GM12865 (cell line): ENCODE data around the gene CELF4.

ENCODE experiments used
- DNase-seq: peaks from one replicate; pipeline ENCODE4 v3.0.0; 2010; ENCODE audit warnings: low read depth
- H3K4me3 ChIP-seq: 2 replicates; pipeline ENCODE4 v1.5.1; 2011; ENCODE audit warnings: mild to moderate bottlenecking, low read depth, low read length, control low read depth
- TF ChIP-seq, protein P1 (sequence below): IDR thresholded peaks from 2 replicates; pipeline ENCODE4 v1.5.1; 2011; ENCODE audit warnings: low read length, control low read depth, low read depth, inconsistent platforms; ENCODE audit not compliant: insufficient read depth; ENCODE audit errors: missing control alignments

Gene CELF4

DNA sequence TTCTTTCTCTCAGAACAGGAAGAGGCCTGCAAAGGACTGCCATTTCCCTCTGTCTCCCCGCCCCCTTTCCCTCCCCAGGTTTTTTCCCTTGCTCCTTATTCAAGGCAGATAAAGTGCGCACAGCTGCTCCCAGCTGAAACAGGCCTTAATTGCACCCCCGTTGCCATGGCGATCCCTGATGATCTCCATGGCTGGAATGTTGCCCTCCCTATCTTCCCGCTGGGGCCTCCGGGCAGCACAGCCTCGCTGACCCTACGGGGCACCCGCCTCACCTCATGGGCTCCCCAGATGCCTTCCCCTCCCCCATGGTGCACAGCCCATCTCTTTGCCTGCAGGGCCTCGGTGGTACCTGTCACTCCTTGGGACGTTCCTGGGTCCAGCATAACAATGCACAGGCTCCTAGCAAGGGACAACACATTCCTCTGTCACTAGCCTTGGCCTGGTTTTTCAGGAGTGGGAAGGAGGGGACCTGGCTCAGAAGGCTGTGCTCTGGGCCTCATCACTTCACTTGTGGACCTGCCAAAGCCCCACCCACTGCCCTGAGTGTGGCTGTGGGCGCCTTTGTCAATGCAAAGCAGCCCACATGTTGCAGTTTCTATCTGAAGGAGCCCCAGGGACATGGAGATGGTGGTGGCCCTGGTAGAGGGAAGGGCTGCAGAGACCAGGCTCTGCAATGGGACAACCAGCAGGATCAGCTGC lies 115.0 kb downstream of the CELF4 start:
- no peak for DNase-seq
- TF ChIP-seq, protein P1, sequence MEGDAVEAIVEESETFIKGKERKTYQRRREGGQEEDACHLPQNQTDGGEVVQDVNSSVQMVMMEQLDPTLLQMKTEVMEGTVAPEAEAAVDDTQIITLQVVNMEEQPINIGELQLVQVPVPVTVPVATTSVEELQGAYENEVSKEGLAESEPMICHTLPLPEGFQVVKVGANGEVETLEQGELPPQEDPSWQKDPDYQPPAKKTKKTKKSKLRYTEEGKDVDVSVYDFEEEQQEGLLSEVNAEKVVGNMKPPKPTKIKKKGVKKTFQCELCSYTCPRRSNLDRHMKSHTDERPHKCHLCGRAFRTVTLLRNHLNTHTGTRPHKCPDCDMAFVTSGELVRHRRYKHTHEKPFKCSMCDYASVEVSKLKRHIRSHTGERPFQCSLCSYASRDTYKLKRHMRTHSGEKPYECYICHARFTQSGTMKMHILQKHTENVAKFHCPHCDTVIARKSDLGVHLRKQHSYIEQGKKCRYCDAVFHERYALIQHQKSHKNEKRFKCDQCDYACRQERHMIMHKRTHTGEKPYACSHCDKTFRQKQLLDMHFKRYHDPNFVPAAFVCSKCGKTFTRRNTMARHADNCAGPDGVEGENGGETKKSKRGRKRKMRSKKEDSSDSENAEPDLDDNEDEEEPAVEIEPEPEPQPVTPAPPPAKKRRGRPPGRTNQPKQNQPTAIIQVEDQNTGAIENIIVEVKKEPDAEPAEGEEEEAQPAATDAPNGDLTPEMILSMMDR, result no peak
- H3K4me3 ChIP-seq, result no peak overlapping the region

DNA sequence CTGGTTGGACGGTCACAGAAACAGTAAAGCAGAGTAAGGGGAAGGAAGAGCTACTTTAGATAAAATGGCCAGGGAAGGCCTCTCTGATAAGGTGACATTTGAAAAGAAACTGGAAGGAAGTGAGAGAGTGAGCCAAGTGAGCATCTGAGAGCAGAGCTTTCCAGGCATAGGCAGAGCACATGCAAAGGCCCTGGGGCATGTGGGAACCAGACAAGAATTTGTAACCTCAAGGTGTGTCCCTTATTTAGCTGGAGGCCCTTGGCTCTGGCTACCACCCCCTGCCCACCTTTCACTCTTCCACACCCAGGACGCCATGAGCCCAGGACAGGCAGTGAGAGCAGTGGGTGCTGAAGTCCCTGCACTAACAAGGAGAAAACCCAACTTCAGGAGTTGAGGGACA lies 116.0 kb downstream of the CELF4 start:
- TF ChIP-seq, protein P1, result no peak
- DNase-seq, result no peak
- H3K4me3 ChIP-seq, result no peak overlapping the region

DNA sequence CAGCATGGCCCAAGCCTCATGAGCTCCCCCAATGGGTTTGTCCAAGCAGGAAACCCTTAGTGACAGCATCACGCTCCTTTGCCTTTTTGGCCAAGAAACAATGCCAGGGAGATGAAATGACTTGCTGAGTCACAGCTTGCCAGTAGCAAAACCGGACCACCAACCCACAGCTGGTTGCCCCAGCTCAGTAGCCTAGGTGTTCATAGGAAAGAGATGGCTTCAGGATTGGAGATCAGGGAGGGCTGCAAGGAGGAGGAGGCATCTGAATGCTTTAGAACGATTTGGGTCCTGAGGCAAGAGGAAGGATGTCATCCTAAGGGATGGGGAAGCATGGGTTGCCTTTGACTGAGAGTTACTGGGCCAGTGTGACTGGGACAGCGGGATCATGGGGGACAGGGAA lies 116.7 kb downstream of the CELF4 start:
- TF ChIP-seq, protein P1, result no peak
- no peak overlapping the region for H3K4me3 ChIP-seq
- no peak for DNase-seq

DNA sequence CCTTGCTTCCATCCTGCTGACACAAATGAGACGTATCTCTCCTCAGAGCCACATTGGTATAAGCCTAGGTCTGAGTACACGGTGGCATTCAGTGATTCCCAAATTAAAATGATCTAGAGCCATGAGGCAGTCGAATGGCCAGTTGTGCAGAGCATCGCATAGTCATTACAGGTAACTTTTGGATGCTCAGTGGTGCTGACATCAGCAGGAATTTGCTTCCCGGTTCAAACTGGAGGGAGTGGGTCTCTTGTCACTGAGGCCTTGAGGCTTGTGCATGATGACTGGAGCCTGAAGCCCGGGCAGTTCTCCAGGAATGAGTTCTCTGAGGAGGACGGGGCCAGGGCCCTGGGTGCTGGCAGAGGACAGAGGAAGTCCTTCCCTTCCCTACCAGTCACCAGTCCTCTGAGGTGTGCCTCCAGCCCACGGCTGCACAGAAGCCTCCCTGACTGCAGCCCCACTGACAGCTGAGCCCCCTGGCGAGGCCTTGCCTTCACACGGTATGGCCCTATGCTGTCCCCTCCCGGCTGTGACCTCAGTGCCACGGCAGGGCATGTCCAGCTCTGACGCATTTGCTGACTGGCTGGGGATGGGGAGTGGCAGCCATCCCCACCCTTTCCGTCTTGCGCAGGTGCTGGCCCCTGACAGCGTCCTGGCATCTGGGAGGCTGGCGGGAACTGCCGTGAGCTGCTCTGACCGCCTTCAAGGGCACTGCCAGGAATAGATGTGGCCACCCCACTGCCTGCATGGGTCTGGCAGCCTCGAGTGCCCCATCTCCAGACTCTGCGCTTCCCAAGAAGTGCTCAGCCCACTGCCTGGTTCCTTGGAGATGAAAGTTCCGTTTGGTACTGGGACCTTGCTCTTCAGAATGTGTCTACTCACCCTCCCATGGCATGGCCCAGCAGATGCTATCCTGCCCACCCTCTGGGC lies 117.4 kb downstream of the CELF4 start:
- H3K4me3 ChIP-seq, result no peak overlapping the region
- TF ChIP-seq, protein P1, result no peak
- no peak for DNase-seq

DNA sequence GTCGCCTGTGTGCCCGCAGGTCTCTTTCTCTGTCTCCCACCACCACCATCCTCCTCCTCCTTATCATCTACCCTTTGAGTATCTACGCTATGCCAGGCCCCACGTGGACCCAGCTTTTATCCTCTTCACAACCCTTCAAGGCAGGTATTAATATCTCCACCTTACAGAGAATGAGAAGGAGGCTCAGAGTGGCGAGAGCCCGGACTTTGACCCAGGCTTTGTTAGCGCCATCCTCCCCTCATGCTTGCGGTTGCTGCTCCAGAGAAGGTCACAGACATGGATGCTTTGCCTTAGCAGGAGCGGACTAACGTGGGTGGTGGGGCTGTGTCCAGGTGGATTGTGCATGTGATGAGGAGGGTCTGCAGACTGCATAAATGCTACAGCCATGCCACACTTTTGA lies 119.8 kb downstream of the CELF4 start:
- H3K4me3 ChIP-seq, result no peak overlapping the region
- TF ChIP-seq, protein P1, result no peak
- no peak for DNase-seq

DNA sequence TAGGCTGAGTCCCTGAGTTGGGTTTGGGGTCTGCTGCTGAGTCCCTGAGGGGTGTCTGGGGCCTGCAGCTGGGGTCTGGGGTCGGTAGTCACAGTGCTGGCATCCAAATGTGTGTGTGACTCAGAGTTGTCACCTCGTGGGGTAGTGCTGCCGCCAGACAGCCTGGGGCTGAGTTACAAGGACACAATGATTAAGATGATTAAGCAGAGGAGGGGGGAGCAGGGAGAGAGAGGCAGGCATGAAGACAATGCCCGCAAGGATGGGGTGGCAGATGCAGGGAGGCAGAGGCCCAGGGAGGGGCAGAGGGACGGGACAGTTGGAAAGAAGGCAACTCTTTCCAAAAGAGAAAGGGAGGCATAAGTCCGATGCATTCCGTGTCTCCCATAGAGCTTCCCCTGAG lies 120.2 kb downstream of the CELF4 start:
- TF ChIP-seq, protein P1, result no peak

More for the DNA sequence above, 120.2 kb downstream of the CELF4 start:
- DNase-seq, result no peak
- H3K4me3 ChIP-seq, result no peak overlapping the region
